H1 (cell line): ENCODE measurements around the gene TSPAN32. TPM values are rescaled to one million over a fixed set of nuclear protein-coding genes. Genes with fewer than 3 reads are reported as not detected.

Experiments used
- CTCF ChIA-PET: fragments of 300-600 bp; sonication (Branson Sonifier 250); formaldehyde crosslinking; loops from one replicate; lab custom pipeline; 2021; ENCODE audit not compliant: partially characterized antibody; lab: Charles Lee
- POLR2A ChIA-PET: fragments of 300-600 bp; sonication (Branson Sonifier 250); formaldehyde crosslinking; loops from one replicate; lab custom pipeline; 2021; ENCODE audit warnings: inconsistent platforms; ENCODE audit not compliant: partially characterized antibody; lab: Charles Lee
- DNase-seq, 2 experiments: peaks; one replicate each; pipeline versions ENCODE4 v3.0.0 to v3.0.0-alpha.2; 2010 to 2022; ENCODE audit warnings: low spot score in 2 of 2, low read depth in 1 of 2, mixed read lengths in 1 of 2
- FAIRE-seq: peaks from 2 replicates; lab custom pipeline; 2011; peaks lifted over from hg19 to GRCh38; lab: Jason Lieb, UNC
- H2AFZ ChIP-seq: 2 replicates; pipeline ENCODE4 v1.8.1; 2012; ENCODE audit warnings: low read length, inconsistent platforms
- H2AK5ac ChIP-seq: 2 replicates; pipeline ENCODE4 v1.6.1; 2013; ENCODE audit warnings: low read depth, low read length
- H2BK120ac ChIP-seq: replicated peaks from 2 replicates; pipeline ENCODE3; 2013; ENCODE audit warnings: low read depth, low read length, inconsistent platforms
- H2BK12ac ChIP-seq: 2 replicates; pipeline ENCODE4 v1.6.1; 2013; ENCODE audit warnings: low read depth, low read length
- H2BK15ac ChIP-seq: 2 replicates; pipeline ENCODE4 v1.6.1; 2013; ENCODE audit warnings: low read length
- H2BK20ac ChIP-seq: 2 replicates; pipeline ENCODE4 v1.6.1; 2013; ENCODE audit warnings: low read length
- H2BK5ac ChIP-seq: 2 replicates; pipeline ENCODE4 v1.6.1; 2013; ENCODE audit warnings: low read depth, low read length
- H3K14ac ChIP-seq: 2 replicates; pipeline ENCODE4 v1.6.1; 2013; ENCODE audit warnings: inconsistent platforms; ENCODE audit not compliant: insufficient read length
- H3K18ac ChIP-seq: 2 replicates; pipeline ENCODE4 v1.6.1; 2013; ENCODE audit warnings: low read length; ENCODE audit errors: extremely low read depth
- H3K23ac ChIP-seq: 2 replicates; pipeline ENCODE4 v1.6.1; 2013; ENCODE audit warnings: inconsistent platforms; ENCODE audit not compliant: insufficient read length
- H3K23me2 ChIP-seq: 2 replicates; pipeline ENCODE4 v1.6.1; 2013; ENCODE audit warnings: low read depth, low read length
- H3K27ac ChIP-seq: 2 replicates; pipeline ENCODE4 v1.6.1; 2011; ENCODE audit warnings: low read depth, low read length, inconsistent platforms
- H3K27me3 ChIP-seq, 4 experiments: replicated peaks in 1 of 4; 1 replicate in 1 of 4; 2 replicates in 3 of 4; pipeline versions ENCODE4 v1.6.1 to v1.8.1; 2011 to 2013; ENCODE audit warnings: low read length in 3 of 4, mild to moderate bottlenecking in 3 of 4, inconsistent platforms in 2 of 4, mixed read lengths in 2 of 4, moderate library complexity in 1 of 4; ENCODE audit not compliant: control insufficient read depth in 3 of 4, insufficient read depth in 3 of 4; ENCODE audit errors: extremely low read depth in 1 of 4
- H3K36me3 ChIP-seq, 4 experiments: 2 replicates each; pipeline versions ENCODE4 v1.6.1 to v1.8.1; 2011 to 2013; ENCODE audit warnings: mild to moderate bottlenecking in 4 of 4, low read length in 3 of 4, moderate library complexity in 2 of 4, control low read depth in 1 of 4, inconsistent platforms in 1 of 4; ENCODE audit not compliant: insufficient read depth in 4 of 4, control insufficient read depth in 2 of 4
- H3K4ac ChIP-seq: replicated peaks from 2 replicates; pipeline ENCODE3; 2013; ENCODE audit warnings: low read length, low read depth, mixed read lengths, inconsistent platforms; ENCODE audit not compliant: insufficient read length
- H3K4me1 ChIP-seq, 4 experiments: replicated peaks in 1 of 4; 1 replicate in 1 of 4; 2 replicates in 3 of 4; pipeline versions ENCODE4 v1.6.1 to v1.8.1; 2011 to 2013; ENCODE audit warnings: low read length in 3 of 4, inconsistent platforms in 2 of 4, mixed read lengths in 1 of 4; ENCODE audit not compliant: insufficient read depth in 4 of 4, control insufficient read depth in 3 of 4
- H3K4me2 ChIP-seq, 2 experiments: 2 replicates each; pipeline versions ENCODE4 v1.6.1 to v1.8.1; 2011 to 2013; ENCODE audit warnings: low read depth in 2 of 2, low read length in 2 of 2, control low read depth in 1 of 2, inconsistent platforms in 1 of 2, mild to moderate bottlenecking in 1 of 2; ENCODE audit not compliant: insufficient read depth in 1 of 2
- H3K4me3 ChIP-seq, 4 experiments: fragments of 200-600, 300-600 bp in 1 of 4; sonication (generic), shearing (Covaris generic), sonication (Bioruptor Twin) in 1 of 4; 2 replicates each; pipeline versions ENCODE4 v1.5.1 to v1.8.1; 2011 to 2016; ENCODE audit warnings: low read length in 4 of 4, low read depth in 3 of 4, control low read depth in 2 of 4, inconsistent platforms in 2 of 4, mild to moderate bottlenecking in 2 of 4, mixed read lengths in 1 of 4, moderate library complexity in 1 of 4; ENCODE audit not compliant: insufficient read depth in 2 of 4; ENCODE audit errors: extremely low read depth in 1 of 4
- H3K56ac ChIP-seq: replicated peaks from 2 replicates; pipeline ENCODE3; 2013; ENCODE audit warnings: low read depth, mild to moderate bottlenecking, mixed read lengths, low read length, inconsistent platforms; ENCODE audit not compliant: insufficient read length
- H3K79me1 ChIP-seq: 2 replicates; pipeline ENCODE4 v1.6.1; 2013; ENCODE audit warnings: low read depth, low read length, control low read depth
- H3K79me2 ChIP-seq, 2 experiments: 2 replicates each; pipeline versions ENCODE4 v1.6.1 to v1.8.1; 2012 to 2013; ENCODE audit warnings: low read length in 2 of 2, mild to moderate bottlenecking in 2 of 2, inconsistent platforms in 1 of 2; ENCODE audit not compliant: insufficient read depth in 2 of 2, control insufficient read depth in 1 of 2
- H3K9ac ChIP-seq, 4 experiments: replicated peaks in 1 of 4; 1 replicate in 1 of 4; 2 replicates in 3 of 4; pipeline versions ENCODE4 v1.6.1 to v1.8.1; 2011 to 2013; ENCODE audit warnings: low read depth in 3 of 4, low read length in 3 of 4, control low read depth in 2 of 4, mild to moderate bottlenecking in 2 of 4, moderate library complexity in 2 of 4, inconsistent platforms in 1 of 4; ENCODE audit errors: extremely low read depth in 1 of 4
- H3K9me3 ChIP-seq, 2 experiments: 2 replicates each; pipeline versions ENCODE4 v1.6.1 to v1.8.1; 2012 to 2013; ENCODE audit warnings: mild to moderate bottlenecking in 2 of 2, moderate library complexity in 2 of 2, control low read depth in 1 of 2, inconsistent platforms in 1 of 2, low read depth in 1 of 2, low read length in 1 of 2, mixed read lengths in 1 of 2; ENCODE audit not compliant: insufficient read depth in 2 of 2
- H4K20me1 ChIP-seq, 2 experiments: replicated peaks in 1 of 2; 2 replicates each; pipeline versions ENCODE3 to v1.8.1; 2011 to 2013; ENCODE audit warnings: inconsistent platforms in 2 of 2, low read length in 2 of 2, mild to moderate bottlenecking in 1 of 2; ENCODE audit not compliant: insufficient read depth in 2 of 2, control insufficient read depth in 1 of 2
- H4K5ac ChIP-seq: 2 replicates; pipeline ENCODE4 v1.6.1; 2013; ENCODE audit warnings: low read length, low read depth, mixed read lengths, inconsistent platforms; ENCODE audit not compliant: insufficient read length
- H4K8ac ChIP-seq: 2 replicates; pipeline ENCODE4 v1.8.0; 2013; ENCODE audit warnings: mild to moderate bottlenecking, moderate library complexity, low read length, inconsistent platforms; ENCODE audit not compliant: insufficient read depth; ENCODE audit errors: extremely low read depth
- H4K91ac ChIP-seq: replicated peaks from 2 replicates; pipeline ENCODE3; 2013; ENCODE audit warnings: low read length, mixed read lengths, inconsistent platforms; ENCODE audit not compliant: insufficient read length
- E2F6 ChIP-seq: IDR thresholded peaks from 2 replicates; pipeline ENCODE4 v1.6.1; 2012; ENCODE audit warnings: inconsistent platforms
- GABPA ChIP-seq: IDR thresholded peaks from 2 replicates; pipeline ENCODE4 v1.6.1; 2011; ENCODE audit warnings: mild to moderate bottlenecking, low read length, moderate library complexity, borderline replicate concordance; ENCODE audit not compliant: insufficient read depth
- SUZ12 ChIP-seq: fragments of 200-600 bp; sonication (generic); IDR thresholded peaks from 2 replicates; pipeline ENCODE4 v1.6.1; 2012; ENCODE audit warnings: mild to moderate bottlenecking, inconsistent platforms, low read length, moderate library complexity, mixed read lengths
- WGBS, 2 experiments: shearing (Covaris generic) in 1 of 2; methylation state at CpG; one replicate each; pipeline versions ENCODE4 v1.1.6 to v1.1.7; 2013 to 2015; ENCODE audit warnings: low lambda C conversion rate in 2 of 2, mixed read lengths in 2 of 2, inconsistent platforms in 1 of 2, low coverage in 1 of 2, missing lambda C conversion rate in 1 of 2; ENCODE audit not compliant: insufficient replicate concordance in 2 of 2, insufficient coverage in 1 of 2, insufficient read length in 1 of 2; ENCODE audit errors: extremely low coverage in 1 of 2, missing lambda C conversion rate in 1 of 2; 5-methylcytosine and 5-hydroxymethylcytosine counted together
- polyA plus RNA-seq, 7 experiments: library from polyadenylated mRNA; depleted of rRNA in 3 of 7; stranded (reverse) in 5 of 7; unstranded in 2 of 7; fragments of >200 nt in 5 of 7; fragments of 200-250 nt in 2 of 7; gene quantifications; 1 replicate in 5 of 7; 2 replicates in 1 of 7; 4 replicates in 1 of 7; pipeline versions ENCODE4 v1.2.1 to v1.2.3, GENCODE V29; 2011 to 2013; ENCODE audit warnings: missing spikeins in 2 of 7, mixed read lengths in 2 of 7
- total RNA-seq: library from RNA; stranded (reverse); fragmentation: NEBNext Ultra II Directional; extraction: Animal tissue kit (Norgen Biotek cat#: 25700); gene quantifications from 2 replicates; pipeline ENCODE4 v1.2.1, GENCODE V29; 2021

Gene TSPAN32
- total and polyA plus RNA-seq, 2 of the 8 experiments (the other 6 are each of a cell fraction or from before 2014, with no cell fraction given) = not detected

DNA sequence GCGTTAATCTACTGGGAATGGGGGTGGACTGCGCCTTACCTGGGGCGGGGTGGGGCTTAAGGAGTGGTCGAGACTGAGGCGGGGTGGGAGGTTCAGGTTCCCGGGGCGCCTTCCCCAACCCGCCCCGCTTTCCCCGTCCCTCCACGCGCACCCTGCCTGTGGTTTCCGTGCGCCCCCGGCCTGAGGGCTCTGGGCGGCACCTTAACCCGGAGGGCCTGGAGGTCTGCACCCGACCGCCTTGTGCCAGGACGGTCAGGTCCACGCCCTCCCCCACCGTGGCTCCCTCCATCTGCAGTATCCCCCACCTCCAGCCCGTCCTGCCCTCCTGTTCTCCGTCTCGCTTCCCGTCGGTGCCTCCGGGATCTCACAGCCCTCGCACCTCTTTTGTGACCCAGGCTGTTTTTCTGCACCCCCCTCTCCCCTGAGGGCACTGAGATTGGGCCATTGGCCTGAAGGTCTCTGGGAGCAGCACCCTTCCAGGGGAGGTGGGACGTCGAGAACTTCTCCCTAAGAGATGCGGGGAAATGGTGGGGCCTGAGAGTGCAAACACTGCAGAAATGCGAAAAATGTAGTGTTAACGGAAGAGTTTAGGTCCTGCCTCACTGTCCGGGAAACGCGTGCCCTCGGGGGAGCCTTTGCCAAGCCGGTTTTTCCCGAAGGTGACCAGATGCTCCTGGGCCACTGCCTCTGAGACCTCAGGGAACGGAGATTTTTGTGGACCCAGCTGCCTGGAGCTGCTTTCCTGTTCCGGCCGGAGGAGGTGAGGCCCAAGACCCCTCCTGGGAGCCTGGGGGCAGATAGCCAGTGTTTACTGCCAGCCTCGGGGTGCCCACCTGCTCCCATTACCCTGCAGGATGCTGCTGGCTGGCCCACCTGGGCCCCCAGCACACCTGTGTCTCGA lies 30.2 kb upstream of the TSPAN32 start:
- H2AFZ ChIP-seq = no peak overlapping the region
- TF ChIP-seq E2F6 (peak; percentile 45; the same call in 1 of the 2 replicates), SUZ12 (peak; percentile 31; the same call in 1 of the 2 replicates), GABPA (no peak)
- no peaks in the 10 kb centered on the region for H4K20me1 ChIP-seq
- H3K9me3 ChIP-seq = peaks cover 0 to 12% of the 10 kb centered on the region in 2 experiments; a peak in 1 of 4 replicates
- peak overlapping the region in 2 of 4 experiments; percentile 10 to 67; a peak in 3 of 8 replicates for H3K4me3 ChIP-seq
- no peak overlapping the region for H4K8ac ChIP-seq
- peaks cover 21 to 79% (median 67%) of the 10 kb centered on the region in 4 experiments for H3K27me3 ChIP-seq
- H3K4me2 ChIP-seq = peak overlapping the region; percentile 46 to 51; a peak in 3 of 4 replicates
- no peak overlapping the region for H2AK5ac ChIP-seq
- no peak overlapping the region for H4K5ac ChIP-seq
- 0 out of 2 replicates have a peak overlapping the region, but pooled peaks have one; percentile 87 for H2BK12ac ChIP-seq
- H3K56ac ChIP-seq = no peak overlapping the region
- no peak overlapping the region for H3K9ac ChIP-seq
- FAIRE-seq = no peak
- H3K14ac ChIP-seq = no peak overlapping the region
- CTCF ChIA-PET = no interaction called here
- no peak overlapping the region for H3K27ac ChIP-seq
- no peak overlapping the region for H3K18ac ChIP-seq
- 84% methylated on average over 21 of the region's 45 CpGs; no CpG with 5 or more reads in 1 of the 2 experiments for WGBS, 2 experiments
- H3K23me2 ChIP-seq = peaks cover 8% of the 10 kb centered on the region; the same call in 1 of the 2 replicates
- 0 out of 2 replicates have a peak overlapping the region, but pooled peaks have one; percentile 46 for H2BK15ac ChIP-seq
- DNase-seq = peak in 1 of 2 experiments; percentile 56
- H2BK120ac ChIP-seq = no peak overlapping the region
- H2BK20ac ChIP-seq = no peak overlapping the region
- H2BK5ac ChIP-seq = no peak overlapping the region
- H3K79me2 ChIP-seq = no peaks in the 10 kb centered on the region
- H3K4ac ChIP-seq = no peak overlapping the region
- no peak overlapping the region for H4K91ac ChIP-seq
- H3K4me1 ChIP-seq = peaks cover 0 to 14% (median 3%) of the 10 kb centered on the region in 4 experiments; a peak in 3 of 7 replicates
- H3K36me3 ChIP-seq = peaks cover 0 to 6% (median 0%) of the 10 kb centered on the region in 4 experiments; a peak in 1 of 8 replicates
- H3K23ac ChIP-seq = no peak overlapping the region
- POLR2A ChIA-PET = no interaction called here
- H3K79me1 ChIP-seq = no peaks in the 10 kb centered on the region
